Ishikawa (cell line): ENCODE measurements around the gene PTTG1IP.

Experiments
- CEBPB ChIP-seq: IDR thresholded peaks from 2 replicates; pipeline ENCODE4 v1.6.1; 2012
- CREB1 ChIP-seq: IDR thresholded peaks from 2 replicates; pipeline ENCODE4 v1.6.1; 2012; ENCODE audit warnings: low read depth
- EGR1 ChIP-seq: IDR thresholded peaks from 2 replicates; pipeline ENCODE4 v1.6.1; 2012
- EP300 ChIP-seq: IDR thresholded peaks from 2 replicates; pipeline ENCODE4 v1.6.1; 2012; ENCODE audit warnings: borderline replicate concordance
- FOXM1 ChIP-seq: IDR thresholded peaks from 2 replicates; pipeline ENCODE4 v1.6.1; 2012; ENCODE audit warnings: low read depth, borderline replicate concordance
- NFIC ChIP-seq: IDR thresholded peaks from 2 replicates; pipeline ENCODE4 v1.6.1; 2012
- RAD21 ChIP-seq: IDR thresholded peaks from 2 replicates; pipeline ENCODE4 v1.6.1; 2012; ENCODE audit warnings: low read depth
- TAF1 ChIP-seq: IDR thresholded peaks from 2 replicates; pipeline ENCODE4 v1.6.1; 2012; ENCODE audit warnings: low read depth, mild to moderate bottlenecking
- TCF12 ChIP-seq: IDR thresholded peaks from 2 replicates; pipeline ENCODE4 v1.6.1; 2012; ENCODE audit warnings: low read depth
- TEAD4 ChIP-seq: IDR thresholded peaks from 2 replicates; pipeline ENCODE4 v1.6.1; 2012
- USF1 ChIP-seq: IDR thresholded peaks from 2 replicates; pipeline ENCODE4 v1.6.1; 2012
- YY1 ChIP-seq: IDR thresholded peaks from 2 replicates; pipeline ENCODE4 v1.6.1; 2012; ENCODE audit warnings: low read depth
- ZBTB7A ChIP-seq: IDR thresholded peaks from 2 replicates; pipeline ENCODE4 v1.6.1; 2012; ENCODE audit warnings: low read depth
- TF ChIP-seq, protein P1 (sequence below): IDR thresholded peaks from 2 replicates; pipeline ENCODE4 v1.6.1; 2012
- TF ChIP-seq, protein P2 (sequence below): IDR thresholded peaks from 2 replicates; pipeline ENCODE4 v1.6.1; 2012; ENCODE audit warnings: low read depth, mild to moderate bottlenecking

PTTG1IP gene

DNA sequence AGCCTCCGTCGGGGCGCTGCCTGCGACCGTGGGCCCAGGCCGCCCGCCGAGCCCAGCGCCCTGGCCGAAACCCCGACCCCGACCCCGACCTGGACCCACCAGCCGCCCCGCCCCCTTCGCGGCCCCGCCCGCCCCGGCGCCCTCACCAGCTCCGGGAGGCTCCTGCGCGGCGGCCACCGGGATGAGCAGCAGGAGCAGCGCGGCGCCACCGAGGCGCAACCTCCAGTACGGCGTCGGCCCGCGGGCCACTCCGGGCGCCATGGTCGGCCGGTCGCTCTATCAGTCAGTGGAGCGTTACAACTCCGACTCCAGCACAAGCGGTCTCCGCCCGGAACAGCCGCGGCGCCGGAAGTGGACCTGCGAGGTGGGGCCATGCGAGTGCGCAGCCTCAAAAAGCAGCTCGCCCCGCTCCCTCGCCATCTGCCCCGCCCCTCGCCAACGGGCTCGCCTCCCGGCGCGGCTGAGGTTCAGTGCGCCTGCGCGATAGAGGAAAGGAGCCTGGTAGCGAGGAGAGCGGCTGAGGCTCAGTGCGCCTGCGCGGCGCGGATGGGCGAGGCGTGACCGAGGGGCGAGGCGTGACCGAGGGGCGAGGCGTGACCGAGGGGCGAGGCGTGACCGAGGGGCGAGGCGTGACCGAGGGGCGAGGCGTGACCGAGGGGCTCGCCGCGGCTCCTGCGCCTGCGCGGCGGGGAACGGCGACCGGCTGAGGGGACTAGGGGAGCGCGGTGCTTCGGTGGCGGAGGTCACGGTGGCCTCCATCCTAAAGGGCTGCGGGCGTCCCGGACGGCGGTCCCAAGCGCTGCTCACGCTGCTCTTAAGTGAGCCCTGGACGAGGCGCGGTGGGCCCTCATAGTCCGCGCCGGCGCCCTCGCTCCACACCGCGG, at the start of gene PTTG1IP:
Gene PTTG1IP (minus strand): TSS at position 335 of the 884 bp plus-strand sequence. CDS start 74 bp downstream, at position 261.
- TF ChIP-seq USF1 (no peak), NFIC (no peak), RAD21 (no peak), EP300 (no peak), EGR1 (no peak), ZBTB7A (peak; percentile 31; the same call in 1 of the 2 replicates), CREB1 (no peak), TEAD4 (no peak), TCF12 (no peak), CEBPB (no peak), YY1 (0 out of 2 replicates have a peak, but pooled peaks have one; percentile 49), FOXM1 (no peak), TAF1 (peak; percentile 63)
- TF ChIP-seq, protein P1, sequence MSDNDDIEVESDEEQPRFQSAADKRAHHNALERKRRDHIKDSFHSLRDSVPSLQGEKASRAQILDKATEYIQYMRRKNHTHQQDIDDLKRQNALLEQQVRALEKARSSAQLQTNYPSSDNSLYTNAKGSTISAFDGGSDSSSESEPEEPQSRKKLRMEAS: peak; percentile 64; the same call in 1 of the 2 replicates
- TF ChIP-seq, protein P2, sequence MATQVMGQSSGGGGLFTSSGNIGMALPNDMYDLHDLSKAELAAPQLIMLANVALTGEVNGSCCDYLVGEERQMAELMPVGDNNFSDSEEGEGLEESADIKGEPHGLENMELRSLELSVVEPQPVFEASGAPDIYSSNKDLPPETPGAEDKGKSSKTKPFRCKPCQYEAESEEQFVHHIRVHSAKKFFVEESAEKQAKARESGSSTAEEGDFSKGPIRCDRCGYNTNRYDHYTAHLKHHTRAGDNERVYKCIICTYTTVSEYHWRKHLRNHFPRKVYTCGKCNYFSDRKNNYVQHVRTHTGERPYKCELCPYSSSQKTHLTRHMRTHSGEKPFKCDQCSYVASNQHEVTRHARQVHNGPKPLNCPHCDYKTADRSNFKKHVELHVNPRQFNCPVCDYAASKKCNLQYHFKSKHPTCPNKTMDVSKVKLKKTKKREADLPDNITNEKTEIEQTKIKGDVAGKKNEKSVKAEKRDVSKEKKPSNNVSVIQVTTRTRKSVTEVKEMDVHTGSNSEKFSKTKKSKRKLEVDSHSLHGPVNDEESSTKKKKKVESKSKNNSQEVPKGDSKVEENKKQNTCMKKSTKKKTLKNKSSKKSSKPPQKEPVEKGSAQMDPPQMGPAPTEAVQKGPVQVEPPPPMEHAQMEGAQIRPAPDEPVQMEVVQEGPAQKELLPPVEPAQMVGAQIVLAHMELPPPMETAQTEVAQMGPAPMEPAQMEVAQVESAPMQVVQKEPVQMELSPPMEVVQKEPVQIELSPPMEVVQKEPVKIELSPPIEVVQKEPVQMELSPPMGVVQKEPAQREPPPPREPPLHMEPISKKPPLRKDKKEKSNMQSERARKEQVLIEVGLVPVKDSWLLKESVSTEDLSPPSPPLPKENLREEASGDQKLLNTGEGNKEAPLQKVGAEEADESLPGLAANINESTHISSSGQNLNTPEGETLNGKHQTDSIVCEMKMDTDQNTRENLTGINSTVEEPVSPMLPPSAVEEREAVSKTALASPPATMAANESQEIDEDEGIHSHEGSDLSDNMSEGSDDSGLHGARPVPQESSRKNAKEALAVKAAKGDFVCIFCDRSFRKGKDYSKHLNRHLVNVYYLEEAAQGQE: no peak

DNA sequence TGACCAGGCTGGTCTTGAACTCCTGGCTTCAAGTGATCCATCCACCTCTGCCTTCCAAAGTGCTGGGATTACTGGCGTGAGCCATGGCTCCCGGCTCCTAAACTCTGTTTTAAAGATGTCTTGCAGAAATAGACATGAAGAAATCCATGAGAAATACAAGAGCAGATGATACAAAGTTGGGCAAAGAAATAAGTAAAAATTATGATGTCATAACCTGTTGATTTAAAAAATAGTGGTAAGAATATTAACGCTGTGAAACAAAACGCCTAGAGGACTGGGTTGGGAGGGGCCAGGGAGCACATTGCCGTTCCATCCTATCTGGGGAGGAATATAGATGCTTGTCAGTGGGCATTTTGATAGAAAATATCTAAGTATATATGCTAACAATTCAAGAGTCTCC, 48.4 kb upstream of the PTTG1IP start:
- TF ChIP-seq, protein P1: no peak
- no peak for TF ChIP-seq EGR1
- no peak for TF ChIP-seq NFIC
- no peak for TF ChIP-seq CEBPB

- no peak for TF ChIP-seq ZBTB7A
- TF ChIP-seq NFIC: no peak
- no peak for TF ChIP-seq EP300
- no peak for TF ChIP-seq USF1
- TF ChIP-seq TEAD4: no peak
- TF ChIP-seq, protein P2: no peak
- no peak for TF ChIP-seq CEBPB
- no peak for TF ChIP-seq YY1
- TF ChIP-seq, protein P1: no peak
- TF ChIP-seq RAD21: no peak
- no peak for TF ChIP-seq CREB1
Measured at GRCh38 chr21:44920694-44921604, 47.5 kb upstream of the PTTG1IP start, which contains the start of gene ITGB2. Gene ITGB2 (minus strand): TSS chr21:44920899. CDS start chr21:44910782, 10,117 bp downstream.

GRCh38 chr21:44919913-44920693, 46.6 kb upstream of the PTTG1IP start:
- TF ChIP-seq CEBPB (no peak), ZBTB7A (no peak), TCF12 (no peak), FOXM1 (no peak), CREB1 (no peak), TEAD4 (no peak), NFIC (no peak), RAD21 (no peak), EGR1 (no peak), EP300 (no peak), YY1 (no peak)
- TF ChIP-seq, protein P1: no peak
- TF ChIP-seq, protein P2: no peak
